NCI-H2171 (cell line): ENCODE measurements around the gene DPT.

Experiments
- DNase-seq: peaks from one replicate; lab custom pipeline; 2025; lab: John Stamatoyannopoulos, UW

Gene DPT

DNA sequence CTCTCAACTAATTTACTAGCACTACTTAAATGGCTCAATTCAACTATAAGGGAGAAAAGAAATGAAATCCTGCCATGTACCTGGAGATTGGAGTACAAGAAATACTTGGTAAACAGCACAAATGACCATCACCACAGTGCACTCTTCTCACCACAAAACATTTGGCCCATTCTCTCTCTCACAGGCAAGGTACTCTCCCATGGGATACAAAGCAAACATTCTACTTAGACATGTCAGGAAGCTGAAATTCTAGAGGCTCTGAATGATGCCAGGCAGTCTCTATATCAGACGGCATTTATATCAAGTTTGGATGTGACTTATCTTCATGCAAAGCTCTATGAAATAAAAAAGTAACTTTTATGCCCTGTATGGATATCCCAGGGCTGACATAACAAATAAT, 72.5 kb downstream of the DPT start:
- DNase-seq = peak; percentile 30

DNA sequence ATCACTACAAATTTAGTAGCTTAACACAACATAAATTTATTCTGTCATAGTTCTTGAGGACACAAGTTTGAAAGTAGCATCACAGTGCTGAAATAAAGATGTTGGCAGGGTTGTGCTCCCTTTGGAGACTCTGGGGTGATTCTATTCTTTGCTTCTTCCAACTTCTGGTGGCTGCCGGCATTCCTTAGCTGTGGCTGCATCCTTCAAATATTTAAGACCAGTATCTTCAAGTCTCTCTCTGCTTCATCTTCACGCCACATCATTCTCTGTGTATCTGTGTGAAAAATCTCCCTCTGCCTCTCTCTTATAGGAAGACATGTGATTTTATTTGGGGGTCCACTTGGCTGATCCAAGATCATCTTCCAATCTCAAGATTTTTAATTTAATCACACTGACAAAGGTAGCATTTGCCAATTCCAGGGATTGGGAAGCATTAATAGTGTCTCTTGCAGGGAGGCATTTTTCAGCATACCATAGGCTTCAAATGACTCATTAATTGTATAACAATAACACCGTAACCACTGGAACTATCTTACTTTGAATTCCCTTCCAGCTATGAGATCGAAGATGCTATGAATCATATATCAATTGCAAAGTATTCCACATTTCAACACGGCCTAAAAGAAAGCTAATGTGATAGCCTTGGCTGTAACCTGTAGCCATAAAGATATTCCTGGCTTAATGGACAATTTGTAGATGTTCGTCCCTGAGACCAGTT, 74.6 kb downstream of the DPT start:
- DNase-seq = no peak

DNA sequence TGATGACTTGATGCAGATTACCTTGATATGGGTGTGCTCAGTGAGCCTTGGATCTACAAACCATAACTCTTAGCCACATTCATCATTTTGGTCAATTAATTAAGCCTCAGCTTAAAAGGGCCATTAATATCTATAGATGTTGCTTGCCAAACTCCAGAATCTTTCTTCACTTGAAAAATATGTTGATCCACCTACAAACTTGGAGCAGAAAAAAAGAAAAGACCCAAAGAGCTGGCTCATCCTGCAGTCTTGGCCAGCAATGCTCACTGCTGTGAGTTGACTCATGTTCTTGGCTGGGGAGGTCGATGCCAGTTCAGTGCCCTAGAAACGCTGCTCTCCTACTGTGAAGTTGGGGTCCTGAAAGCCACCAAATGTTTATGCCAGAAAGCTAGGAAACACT, 75.4 kb downstream of the DPT start:
- DNase-seq = no peak

DNA sequence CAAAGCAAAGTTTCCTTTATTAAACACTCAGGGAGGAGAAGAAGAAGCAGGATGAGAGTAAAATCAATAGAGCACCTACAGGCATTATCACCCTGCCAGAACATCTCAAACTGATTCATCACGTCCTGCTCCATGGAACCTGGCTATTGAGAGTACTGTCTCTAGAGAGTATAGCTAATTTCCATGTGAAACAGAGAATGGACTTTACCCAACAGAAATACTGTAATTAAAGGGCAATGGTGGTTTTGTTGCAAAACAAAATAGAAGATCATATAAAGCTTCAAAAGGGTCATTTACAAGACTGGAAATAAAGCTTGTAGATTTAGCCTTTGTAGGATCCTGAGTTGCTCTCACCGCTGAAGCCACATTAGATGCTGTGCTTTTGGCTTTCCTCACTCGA, 83.3 kb downstream of the DPT start:
- no peak for DNase-seq
